GM23248 (cell line): Measurements from ENCODE around the gene SH3RF1. TPM values are rescaled to one million over a fixed set of nuclear protein-coding genes. Genes with fewer than 3 reads are reported as not detected.
A peak's percentile ranks its signal among the peaks of the same experiment; 100 is the strongest.
"Not testable (repeated sequence)": the region's sequence is repeated elsewhere in the genome, so short reads cannot be mapped to it uniquely, and the experiment has no call there.

ENCODE experiments used
- DNase-seq: peaks from one replicate; pipeline ENCODE4 v3.0.0-alpha.2; 2015
- H2AFZ ChIP-seq: fragments of 200-600 bp; sonication (generic); 2 replicates; pipeline ENCODE4 v1.6.1; 2016; ENCODE audit warnings: antibody characterized with exemption
- H3F3A ChIP-seq: fragments of 200-600 bp; sonication (generic); 2 replicates; pipeline ENCODE4 v1.6.1; 2016; ENCODE audit warnings: mild to moderate bottlenecking, antibody characterized with exemption, mixed run types; ENCODE audit not compliant: insufficient read depth
- H3K27ac ChIP-seq: fragments of 200-600 bp; sonication (generic); 2 replicates; pipeline ENCODE4 v1.5.1; 2016; ENCODE audit warnings: mild to moderate bottlenecking
- H3K27me3 ChIP-seq: fragments of 200-600 bp; sonication (generic); replicated peaks from 2 replicates; pipeline ENCODE4 v1.6.1; 2016; ENCODE audit warnings: mild to moderate bottlenecking; ENCODE audit not compliant: insufficient read depth
- H3K36me3 ChIP-seq: fragments of 200-600 bp; sonication (generic); 2 replicates; pipeline ENCODE4 v1.6.1; 2016; ENCODE audit warnings: low read depth, mild to moderate bottlenecking
- H3K4me1 ChIP-seq: fragments of 200-600 bp; sonication (generic); 2 replicates; pipeline ENCODE4 v1.6.1; 2016; ENCODE audit warnings: mild to moderate bottlenecking; ENCODE audit not compliant: insufficient read depth
- H3K4me2 ChIP-seq: fragments of 200-600 bp; sonication (generic); one replicate; pipeline ENCODE4 v1.6.1; 2016; ENCODE audit warnings: mild to moderate bottlenecking; ENCODE audit not compliant: unreplicated experiment
- H3K4me3 ChIP-seq: fragments of 200-600 bp; sonication (generic); 2 replicates; pipeline ENCODE4 v1.5.1; 2016; ENCODE audit warnings: mild to moderate bottlenecking
- H3K79me2 ChIP-seq: fragments of 200-600 bp; sonication (generic); 2 replicates; pipeline ENCODE4 v1.6.1; 2016; ENCODE audit warnings: mild to moderate bottlenecking; ENCODE audit not compliant: insufficient read depth
- H3K9ac ChIP-seq: fragments of 200-600 bp; sonication (generic); 2 replicates; pipeline ENCODE4 v1.6.1; 2016; ENCODE audit warnings: mild to moderate bottlenecking
- H3K9me2 ChIP-seq: fragments of 200-600 bp; sonication (generic); 2 replicates; pipeline ENCODE4 v1.6.1; 2016; ENCODE audit warnings: mixed run types, mild to moderate bottlenecking, moderate library complexity; ENCODE audit not compliant: insufficient read depth
- H3K9me3 ChIP-seq: fragments of 200-600 bp; sonication (generic); one replicate; pipeline ENCODE4 v1.6.1; 2017; ENCODE audit warnings: low read depth
- H4K20me1 ChIP-seq: fragments of 200-600 bp; sonication (generic); 2 replicates; pipeline ENCODE4 v1.6.0; 2016; ENCODE audit not compliant: insufficient read depth
- EZH2 ChIP-seq: fragments of 200-600 bp; sonication (generic); IDR thresholded peaks from 2 replicates; pipeline ENCODE4 v1.6.1; 2018; ENCODE audit warnings: antibody characterized with exemption, mild to moderate bottlenecking; ENCODE audit not compliant: insufficient read depth, poor library complexity, severe bottlenecking
- EZH2phosphoT487 ChIP-seq: fragments of 200-600 bp; sonication (generic); IDR thresholded peaks from 2 replicates; pipeline ENCODE4 v1.6.1; 2018; ENCODE audit warnings: antibody characterized with exemption, moderate library complexity, mild to moderate bottlenecking, low read depth; ENCODE audit not compliant: insufficient read depth
- WGBS, 2 experiments: methylation state at CpG; one replicate each; pipeline ENCODE4 v1.1.6; 2015 to 2017; ENCODE audit warnings: low lambda C conversion rate in 2 of 2, low coverage in 1 of 2; ENCODE audit errors: missing lambda C conversion rate in 2 of 2; 5-methylcytosine and 5-hydroxymethylcytosine counted together
- in situ Hi-C: fragments of 300-500 bp; cut with MboI; formaldehyde crosslinking; loops from 2 replicates; pipeline ENCODE4 v1.15.0; 2020
- polyA plus RNA-seq: library from polyadenylated mRNA; unstranded; fragments of >200 nt; fragmentation: Nextera tagmentation; extraction: Ambion mirVana; gene quantifications from 2 replicates; pipeline ENCODE4 v1.2.1, GENCODE V29; 2016
- total RNA-seq: library from RNA; depleted of rRNA; stranded (reverse); fragments of >200 nt; shearing (Covaris generic); gene quantifications from 2 replicates; pipeline ENCODE4 v1.2.3, GENCODE V29; 2014

Gene SH3RF1
- total and polyA plus RNA-seq, 2 experiments from 2014 or later: 28.3 to 55.5 TPM

GRCh38 chr4:169179609-169180521, 90.9 kb downstream of the SH3RF1 start:
- peaks cover 33% of the 10 kb centered on the region for H3K4me1 ChIP-seq
- H3K79me2 ChIP-seq: peaks cover 100% of the 10 kb centered on the region
- peak; percentile 48 for DNase-seq
- no peaks in the 10 kb centered on the region for H3K9me2 ChIP-seq
- 31 to 35% methylated on average over 13 of the region's 13 CpGs for WGBS, 2 experiments
- H4K20me1 ChIP-seq: peaks cover 13% of the 10 kb centered on the region; the same call in 1 of the 2 replicates
- in situ Hi-C loops: no loop called here
- peak overlapping the region; percentile 1; the same call in 1 of the 2 replicates for H3K4me3 ChIP-seq
- peaks cover 18% of the 10 kb centered on the region; the same call in 1 of the 2 replicates for H3F3A ChIP-seq
- H3K36me3 ChIP-seq: no peaks in the 10 kb centered on the region; the same call in 1 of the 2 replicates
- peak overlapping the region; percentile 20 for H3K27ac ChIP-seq
- H3K27me3 ChIP-seq: no peaks in the 10 kb centered on the region
- TF ChIP-seq EZH2phosphoT487 (no peak), EZH2 (no peak)
- no peak overlapping the region for H3K9ac ChIP-seq
- no peaks in the 10 kb centered on the region for H3K9me3 ChIP-seq
- H2AFZ ChIP-seq: no peak overlapping the region
- H3K4me2 ChIP-seq: peak overlapping the region; percentile 41

GRCh38 chr4:169178092-169178491, 92.7 kb downstream of the SH3RF1 start:
- not testable (repeated sequence) for H3K9me2 ChIP-seq, DNase-seq

GRCh38 chr4:169175476-169175875, 95.3 kb downstream of the SH3RF1 start:
- no peak overlapping the region for H3K9ac ChIP-seq
- H3K27ac ChIP-seq: no peak overlapping the region
- 97 to 100% methylated on average over 3 of the region's 3 CpGs for WGBS, 2 experiments
- no peak overlapping the region for H3K4me3 ChIP-seq
- no peaks in the 10 kb centered on the region for H3K27me3 ChIP-seq
- no peaks in the 10 kb centered on the region for H3K9me3 ChIP-seq
- no peak overlapping the region for H3K4me2 ChIP-seq
- no peak overlapping the region for H2AFZ ChIP-seq
- H3K9me2 ChIP-seq: no peaks in the 10 kb centered on the region
- peaks cover 100% of the 10 kb centered on the region for H3K79me2 ChIP-seq
- TF ChIP-seq EZH2: no peak
- DNase-seq: no peak
- H3K4me1 ChIP-seq: peaks cover 26% of the 10 kb centered on the region
- peaks cover 20% of the 10 kb centered on the region; the same call in 1 of the 2 replicates for H4K20me1 ChIP-seq
- in situ Hi-C loops: no loop called here
- H3F3A ChIP-seq: peaks cover 28% of the 10 kb centered on the region; the same call in 1 of the 2 replicates
- no peaks in the 10 kb centered on the region; the same call in 1 of the 2 replicates for H3K36me3 ChIP-seq

More at GRCh38 chr4:169178092-169178491, 92.7 kb downstream of the SH3RF1 start:
- in situ Hi-C loops, H2AFZ ChIP-seq, H3K36me3 ChIP-seq, H3K4me2 ChIP-seq, H3K4me3 ChIP-seq, H3K9ac ChIP-seq, H3K27ac ChIP-seq, H3K27me3 ChIP-seq, H3K9me3 ChIP-seq: not testable (repeated sequence)
- Histone ChIP-seq H3K4me1 (peaks cover 28% of the 10 kb centered on the region), H4K20me1 (peaks cover 13% of the 10 kb centered on the region; the same call in 1 of the 2 replicates), H3K79me2 (peaks cover 100% of the 10 kb centered on the region), H3F3A (peaks cover 23% of the 10 kb centered on the region; the same call in 1 of the 2 replicates)
- 98 to 99% methylated on average over 4 of the region's 4 CpGs for WGBS, 2 experiments

- Histone ChIP-seq H3K4me3 (no peak overlapping the region), H3K27me3 (no peaks in the 10 kb centered on the region), H4K20me1 (peaks cover 20% of the 10 kb centered on the region; the same call in 1 of the 2 replicates), H3K4me1 (peaks cover 26% of the 10 kb centered on the region), H3K27ac (no peak overlapping the region), H3K79me2 (peaks cover 100% of the 10 kb centered on the region), H3K9me2 (no peaks in the 10 kb centered on the region), H2AFZ (no peak overlapping the region), H3K36me3 (no peaks in the 10 kb centered on the region; the same call in 1 of the 2 replicates), H3F3A (peaks cover 26% of the 10 kb centered on the region; the same call in 1 of the 2 replicates), H3K9ac (no peak overlapping the region), H3K9me3 (no peaks in the 10 kb centered on the region), H3K4me2 (no peak overlapping the region)
- in situ Hi-C loops: no loop called here
- DNase-seq: no peak
- TF ChIP-seq EZH2 (no peak), EZH2phosphoT487 (no peak)
- 83 to 94% methylated on average over 4 of the region's 4 CpGs for WGBS, 2 experiments
Observed at GRCh38 chr4:169175035-169175434, 95.7 kb downstream of the SH3RF1 start.
